Measurements from ENCODE around the gene EFEMP1.

Gene EFEMP1

GRCh38 chr2:55931281-55931680 is 7.7 kb upstream of the EFEMP1 start:
- DNase-seq, result no peak

DNA sequence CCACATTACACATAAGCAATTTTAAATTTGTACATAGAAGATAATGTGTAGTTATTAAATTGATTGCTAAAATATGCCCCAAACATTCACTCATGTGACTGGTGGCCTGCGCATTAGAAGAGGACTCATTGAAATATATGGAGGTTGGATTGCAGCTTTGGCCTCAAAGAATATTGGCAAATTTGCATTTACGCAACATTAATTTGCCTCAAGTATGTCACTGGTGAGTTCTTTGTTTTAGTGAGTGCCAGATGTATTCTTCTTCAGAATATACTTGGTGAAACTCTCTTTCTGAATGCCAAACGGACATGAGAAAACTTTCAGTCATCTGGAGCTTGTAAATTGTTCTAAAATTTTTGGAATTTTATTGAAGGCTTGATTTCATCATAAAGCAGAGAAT is 5.9 kb upstream of the EFEMP1 start:
- no peak for DNase-seq

GRCh38 chr2:55926974-55927373 is 3.4 kb upstream of the EFEMP1 start:
- DNase-seq, result no peak

DNA sequence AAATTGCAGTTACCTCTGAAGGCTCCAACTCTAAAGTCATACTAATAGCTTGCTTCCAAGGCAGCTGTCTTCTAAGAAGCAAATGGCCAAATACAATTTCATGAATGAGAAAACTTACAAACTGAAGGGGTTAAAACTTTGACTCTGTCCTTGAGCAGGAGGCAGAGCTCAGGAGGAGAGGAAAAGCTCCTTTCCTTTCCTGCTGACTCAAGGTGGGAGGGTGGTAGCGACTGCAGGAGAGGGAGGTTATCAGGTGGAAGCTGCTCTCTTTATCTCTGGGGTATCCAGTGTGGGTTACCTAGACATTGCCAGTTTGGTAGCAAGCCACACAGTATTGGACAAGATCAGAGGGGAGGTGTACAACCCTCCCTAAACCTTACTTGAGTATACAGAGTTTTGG is 2.7 kb upstream of the EFEMP1 start:
- no peak for DNase-seq

GRCh38 chr2:55923982-55924321 is 370 bp upstream of the EFEMP1 start:
- DNase-seq, result no peak

- no peak for DNase-seq
Observed at GRCh38 chr2:55922291-55922907, 1.2 kb downstream of the EFEMP1 start.

- DNase-seq, result no peak
Observed at GRCh38 chr2:55919574-55919973, 4.0 kb downstream of the EFEMP1 start.

DNA sequence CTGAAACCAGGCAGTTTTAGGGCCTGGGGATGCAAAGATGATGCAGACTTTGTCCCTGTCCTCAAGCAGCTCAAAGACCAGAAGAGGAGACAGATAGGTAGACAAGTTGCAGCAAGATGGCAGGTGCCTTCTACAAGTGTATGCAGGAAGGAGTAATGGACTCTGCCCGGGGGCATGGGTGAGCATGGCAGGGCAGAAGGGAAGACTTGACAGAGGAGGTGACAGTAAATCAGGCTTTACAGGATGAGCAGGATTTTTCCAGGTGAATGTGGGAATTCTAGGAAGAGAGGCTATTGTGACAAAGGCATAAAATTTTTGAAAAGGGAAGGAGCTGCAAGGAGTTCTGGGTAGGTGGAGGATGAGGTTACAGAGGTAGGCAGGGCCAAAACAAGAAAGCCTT is 4.7 kb downstream of the EFEMP1 start:
- DNase-seq, result no peak

- no peak for DNase-seq
Observed at GRCh38 chr2:55917713-55918390, 5.7 kb downstream of the EFEMP1 start.

- DNase-seq, result no peak
Observed at GRCh38 chr2:55917117-55917516, 6.5 kb downstream of the EFEMP1 start.

DNA sequence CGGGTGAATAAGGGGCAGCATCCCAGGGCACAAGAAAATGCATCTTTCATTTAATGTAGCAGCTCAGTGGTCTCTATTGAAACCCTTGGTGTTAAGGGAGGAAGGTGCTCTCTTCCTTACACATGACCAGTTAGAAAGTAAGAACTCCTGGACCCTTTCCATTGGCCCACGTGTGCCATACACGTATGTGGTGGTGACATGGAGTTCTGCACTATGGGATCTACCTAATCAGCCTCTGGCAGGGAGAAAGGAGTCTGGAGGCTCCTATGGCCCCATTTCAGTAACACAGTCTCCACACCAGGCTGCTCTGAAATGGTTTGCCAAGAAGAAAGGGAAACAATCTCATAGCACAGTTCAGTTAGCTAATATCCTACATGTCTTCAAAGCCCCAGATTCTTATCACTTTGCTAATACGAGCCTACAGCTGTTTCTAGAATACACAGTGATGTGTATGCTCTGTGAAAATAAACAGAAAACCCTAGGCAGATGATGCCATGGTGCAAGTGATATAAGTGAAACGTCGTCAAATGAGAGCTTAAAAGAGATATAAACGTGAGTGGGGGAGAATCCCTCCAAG is 7.0 kb downstream of the EFEMP1 start:
- DNase-seq, result no peak

GRCh38 chr2:55914786-55915185 is 8.8 kb downstream of the EFEMP1 start:
- no peak for DNase-seq

DNA sequence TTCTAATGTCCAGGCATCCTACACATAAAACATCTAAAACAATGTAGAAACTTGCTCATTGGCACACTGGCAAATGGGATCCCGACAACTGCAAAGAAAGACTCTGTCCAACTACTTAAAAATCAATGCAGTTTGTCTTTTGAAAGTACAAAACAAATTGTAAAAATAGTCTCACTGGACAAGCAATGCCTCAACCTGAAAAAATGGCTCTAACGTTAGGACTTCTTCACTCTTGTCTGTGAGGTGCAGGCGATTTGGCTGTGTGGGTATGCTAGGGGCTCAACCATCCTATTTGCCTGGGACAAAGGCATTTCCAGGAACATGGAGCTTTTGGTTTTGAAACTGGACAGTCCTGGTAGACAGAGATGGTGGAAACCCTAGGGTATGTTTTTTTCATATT is 10.7 kb downstream of the EFEMP1 start:
- DNase-seq, result no peak

GRCh38 chr2:55910077-55910476 is 13.5 kb downstream of the EFEMP1 start:
- DNase-seq, result no peak

DNA sequence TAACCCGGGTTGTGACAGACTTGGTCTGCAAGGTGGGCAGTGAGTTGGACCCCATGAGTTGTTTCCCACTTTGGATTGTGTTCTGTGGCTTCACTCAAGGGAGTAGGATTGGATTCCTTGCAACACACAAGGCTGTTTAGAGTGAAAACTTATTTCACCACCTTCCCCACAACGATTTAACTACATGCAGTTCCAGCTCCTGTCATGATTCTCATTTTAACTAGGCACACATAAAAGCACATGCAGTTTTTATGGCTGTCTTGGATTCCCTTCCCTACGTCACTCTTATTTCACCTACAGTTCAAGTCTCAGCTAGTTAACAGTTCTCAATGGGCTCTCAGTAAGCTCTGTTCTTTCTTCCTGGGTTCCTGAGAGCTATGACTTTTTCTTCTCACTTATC is 15.9 kb downstream of the EFEMP1 start:
- DNase-seq, result no peak

GRCh38 chr2:55906993-55907392 is 16.6 kb downstream of the EFEMP1 start:
- DNase-seq, result no peak

DNA sequence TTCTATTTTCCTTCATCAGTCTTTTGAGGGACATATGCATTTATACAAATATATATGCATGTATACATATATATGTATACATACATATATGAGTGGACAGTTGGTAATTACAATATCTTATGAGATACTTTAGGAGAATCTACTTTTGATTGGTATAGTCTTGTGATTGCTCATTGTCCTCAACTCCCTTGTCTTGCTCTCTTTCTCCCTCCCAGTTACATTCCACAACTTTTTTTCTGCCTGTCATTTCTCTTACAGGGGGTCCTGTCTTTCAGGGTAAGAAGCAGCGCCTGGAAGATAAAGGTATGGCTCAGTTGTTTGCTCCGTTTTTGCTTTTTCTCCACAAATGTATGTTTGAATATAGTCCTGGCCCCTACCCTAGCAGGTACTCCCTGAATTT is 19.9 kb downstream of the EFEMP1 start:
- DNase-seq, result no peak

DNA sequence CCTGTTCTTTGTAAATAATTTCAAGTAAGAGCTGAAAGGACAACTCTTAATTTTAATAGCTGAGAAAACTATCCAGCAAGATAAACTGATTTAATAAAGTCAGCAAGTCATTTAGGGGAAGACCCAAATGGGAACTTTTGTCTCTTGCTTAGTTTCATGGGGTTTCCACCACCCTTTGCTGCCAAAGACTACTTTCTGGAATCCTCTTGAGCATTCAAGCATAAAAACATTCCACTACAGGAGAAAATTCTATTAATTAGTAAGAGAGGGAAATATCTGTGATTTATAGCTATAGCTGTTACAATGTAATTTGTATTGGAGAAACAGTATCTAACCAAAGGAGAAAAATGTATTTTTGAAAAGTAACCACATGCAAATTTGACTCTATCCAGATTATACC is 20.6 kb downstream of the EFEMP1 start:
- no peak for DNase-seq

- no peak for DNase-seq
Observed at GRCh38 chr2:55902429-55902828, 21.2 kb downstream of the EFEMP1 start.

DNA sequence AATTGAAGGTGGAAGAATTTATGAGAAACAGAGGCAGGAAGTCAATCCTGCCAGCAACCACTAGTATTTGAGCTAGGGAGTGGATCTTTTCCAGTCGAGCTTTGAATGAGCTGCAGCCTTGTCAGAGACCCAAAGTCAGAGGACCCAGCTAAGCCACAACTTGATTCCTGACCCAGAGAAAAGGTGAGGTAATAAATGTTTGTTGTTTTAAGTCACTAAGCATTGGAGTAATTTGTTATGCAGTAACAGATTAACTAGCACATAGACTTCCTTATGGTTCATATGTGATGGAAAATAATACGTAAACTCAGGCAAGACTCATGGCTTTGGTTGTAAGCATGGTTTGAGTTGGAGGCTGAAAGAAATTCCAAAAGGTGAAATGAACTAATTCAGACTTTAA is 21.6 kb downstream of the EFEMP1 start:
- DNase-seq, result no peak

DNA sequence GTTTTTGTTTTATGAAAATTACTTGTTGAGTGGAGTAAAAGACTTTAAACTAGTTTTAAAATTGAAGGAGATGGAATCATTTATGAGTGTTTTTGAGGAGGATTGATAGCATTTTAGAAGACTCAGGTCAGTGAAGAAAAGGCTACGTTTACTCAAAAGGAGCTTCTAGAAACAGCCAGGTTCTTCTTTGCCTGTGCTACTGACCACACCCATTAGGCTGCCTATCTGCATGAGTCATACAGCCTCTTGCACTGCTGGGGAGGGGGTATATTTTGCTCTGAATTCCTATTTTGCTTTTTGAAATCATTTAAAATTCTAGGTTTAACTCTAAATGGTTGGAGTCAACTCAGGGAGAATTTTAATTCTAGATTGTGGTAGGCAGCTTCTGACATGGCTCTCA is 22.3 kb downstream of the EFEMP1 start:
- no peak for DNase-seq

DNA sequence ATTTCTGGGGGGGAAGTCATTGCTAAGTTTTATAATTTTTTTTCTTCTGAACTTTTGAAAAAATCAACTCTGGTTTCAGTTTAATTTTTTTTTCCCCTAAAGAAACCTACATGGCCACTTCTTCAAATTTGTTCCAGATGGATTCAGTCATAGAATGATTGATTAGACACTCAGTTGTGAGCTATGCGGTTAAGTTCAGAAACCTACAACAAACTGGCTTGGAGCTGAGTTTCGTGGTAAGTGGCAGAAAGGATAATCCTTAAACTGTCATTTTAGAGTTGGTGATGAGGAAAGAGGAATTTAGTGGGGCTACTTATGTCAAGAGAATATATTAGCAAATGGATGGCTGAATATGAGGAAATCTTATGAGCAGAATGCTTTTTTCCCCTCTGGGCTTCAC is 23.7 kb downstream of the EFEMP1 start:
- DNase-seq, result no peak

GRCh38 chr2:55898386-55899040 is 25.1 kb downstream of the EFEMP1 start:
- no peak for DNase-seq

- no peak for DNase-seq
Observed at GRCh38 chr2:55896633-55897032, 26.9 kb downstream of the EFEMP1 start.
